HG02798 (cell line): ENCODE data around the gene USP7.
A peak's percentile ranks its signal among the peaks of the same experiment; 100 is the strongest.
"Not testable (repeated sequence)": the region's sequence is repeated elsewhere in the genome, so short reads cannot be mapped to it uniquely, and the experiment has no call there.

Experiments used
- ATAC-seq: cut with Tn5 transposase; IDR thresholded peaks from one replicate; pipeline ENCODE4 v1.9.1; 2021; ENCODE audit warnings: mild to moderate bottlenecking; ENCODE audit not compliant: unreplicated experiment, poor library complexity

The USP7 gene

GRCh38 chr16:8963821-8964441, at the start of gene USP7:
Gene USP7, minus strand, starts transcription at chr16:8963906. Its CDS starts 621 bp downstream, at chr16:8963285.
- ATAC-seq: peak; percentile 85

GRCh38 chr16:9013508-9013864, 49.8 kb upstream of the USP7 start:
- no peak for ATAC-seq

GRCh38 chr16:9012848-9013507, 49.3 kb upstream of the USP7 start:
- ATAC-seq: no peak

- ATAC-seq: no peak
Measured at GRCh38 chr16:9012330-9012729, 48.6 kb upstream of the USP7 start.

GRCh38 chr16:9008601-9009260, 45.0 kb upstream of the USP7 start:
- ATAC-seq: peak; percentile 90

GRCh38 chr16:9007177-9007794, 43.6 kb upstream of the USP7 start:
- no peak for ATAC-seq

- ATAC-seq: no peak
Measured at GRCh38 chr16:9004183-9004582, 40.5 kb upstream of the USP7 start.

- no peak for ATAC-seq
Measured at GRCh38 chr16:9003763-9004162, 40.1 kb upstream of the USP7 start.

GRCh38 chr16:9003322-9003721, 39.6 kb upstream of the USP7 start:
- ATAC-seq: no peak

- no peak for ATAC-seq
Measured at GRCh38 chr16:9002042-9002441, 38.3 kb upstream of the USP7 start.

GRCh38 chr16:9000664-9001063, 37.0 kb upstream of the USP7 start:
- ATAC-seq: no peak

GRCh38 chr16:8999800-9000199, 36.1 kb upstream of the USP7 start:
- ATAC-seq: no peak

GRCh38 chr16:8998108-8998507, 34.4 kb upstream of the USP7 start:
- ATAC-seq: no peak

- no peak for ATAC-seq
Measured at GRCh38 chr16:8996891-8997290, 33.2 kb upstream of the USP7 start.

- ATAC-seq: no peak
Measured at GRCh38 chr16:8990445-8990844, 26.7 kb upstream of the USP7 start.

GRCh38 chr16:8989099-8989878, 25.6 kb upstream of the USP7 start:
- no peak for ATAC-seq

- no peak for ATAC-seq
Measured at GRCh38 chr16:8986818-8987191, 23.1 kb upstream of the USP7 start.

- ATAC-seq: no peak
Measured at GRCh38 chr16:8986111-8986510, 22.4 kb upstream of the USP7 start.

- no peak for ATAC-seq
Measured at GRCh38 chr16:8982816-8983215, 19.1 kb upstream of the USP7 start.

- not testable (repeated sequence) for ATAC-seq
Measured at GRCh38 chr16:8981901-8982300, 18.2 kb upstream of the USP7 start.

GRCh38 chr16:8976189-8976588, 12.5 kb upstream of the USP7 start:
- ATAC-seq: not testable (repeated sequence)
